ENCODE data around the gene FERMT2.
A peak's percentile ranks its signal among the peaks of the same experiment; 100 is the strongest.
"Not testable (repeated sequence)": the region's sequence is repeated elsewhere in the genome, so short reads cannot be mapped to it uniquely, and the experiment has no call there.

Gene FERMT2

DNA sequence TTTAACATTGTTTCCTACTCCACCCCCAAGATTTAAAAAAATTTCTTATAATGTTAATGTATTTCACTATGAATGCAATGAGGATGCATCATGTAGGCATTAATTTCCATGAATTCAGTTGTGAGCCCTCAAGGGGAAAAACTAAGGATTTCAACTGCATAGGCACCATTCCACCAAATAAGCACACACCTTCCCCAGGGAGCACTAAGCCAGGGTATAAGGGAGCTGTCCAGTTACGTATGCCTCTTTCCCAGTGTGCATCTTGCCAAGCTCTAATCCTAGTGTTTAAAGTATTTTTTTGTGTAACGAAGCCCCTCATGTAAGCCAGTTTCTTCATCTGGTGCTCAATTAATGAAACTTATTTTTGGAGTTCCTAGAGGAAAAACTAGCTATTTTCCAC, 6.6 kb downstream of the FERMT2 start:
- peak; percentile 54 for DNase-seq

DNA sequence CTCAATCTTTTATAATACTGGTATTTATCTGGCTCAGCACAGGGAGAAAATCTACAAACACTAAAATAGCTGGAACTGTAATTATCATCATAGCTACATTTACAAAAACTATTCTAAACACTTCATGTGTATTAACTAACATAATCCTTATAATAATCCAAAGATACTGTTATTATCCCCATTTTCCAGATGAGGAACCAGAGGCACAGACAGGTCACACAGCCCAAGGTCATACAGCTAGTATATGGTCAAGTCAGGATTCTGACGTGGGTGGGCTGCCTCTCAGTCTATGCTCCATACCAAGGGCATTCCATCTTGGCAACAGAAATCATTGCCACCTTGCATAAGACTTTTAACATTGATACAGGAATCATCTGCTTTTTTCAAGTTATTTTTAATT, 11.4 kb downstream of the FERMT2 start:
- DNase-seq = no peak

DNA sequence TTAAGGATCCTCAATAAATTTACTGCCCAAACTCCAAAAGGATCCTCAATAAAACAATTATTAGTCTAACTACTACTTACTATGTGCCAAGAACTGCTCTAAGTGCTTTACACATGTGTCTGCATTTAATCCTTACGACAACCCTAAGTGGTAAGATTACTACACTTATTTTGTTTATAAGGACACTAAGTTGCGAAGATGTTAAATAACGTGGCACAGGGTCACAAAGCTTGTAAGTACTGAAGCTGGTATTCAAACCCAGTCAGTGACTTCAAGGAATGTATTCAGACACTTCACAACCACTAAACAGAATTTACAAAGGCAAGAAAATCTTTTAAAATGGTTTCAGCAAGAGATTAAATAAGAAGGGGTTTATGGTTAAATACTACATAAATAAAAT, 13.0 kb downstream of the FERMT2 start:
- no peak for DNase-seq

DNA sequence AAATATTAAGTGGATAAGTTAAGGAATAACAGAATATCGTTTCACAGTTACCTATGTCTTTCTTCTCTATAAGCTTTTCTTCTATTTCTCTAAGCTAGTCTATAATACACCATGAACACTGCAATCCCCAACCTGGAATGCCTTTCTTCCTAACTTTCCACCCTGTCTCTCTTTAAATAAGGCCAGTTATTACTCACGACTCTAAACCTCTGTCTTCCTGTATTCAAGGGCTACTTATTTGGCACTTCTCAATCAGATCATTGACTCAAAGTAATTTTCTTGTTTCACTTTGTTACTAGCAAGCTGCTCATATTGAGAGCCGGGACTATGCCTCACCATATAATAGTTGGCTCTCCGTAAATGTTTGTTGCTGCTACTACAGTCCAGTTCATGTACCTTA, 13.5 kb downstream of the FERMT2 start:
- DNase-seq = no peak

DNA sequence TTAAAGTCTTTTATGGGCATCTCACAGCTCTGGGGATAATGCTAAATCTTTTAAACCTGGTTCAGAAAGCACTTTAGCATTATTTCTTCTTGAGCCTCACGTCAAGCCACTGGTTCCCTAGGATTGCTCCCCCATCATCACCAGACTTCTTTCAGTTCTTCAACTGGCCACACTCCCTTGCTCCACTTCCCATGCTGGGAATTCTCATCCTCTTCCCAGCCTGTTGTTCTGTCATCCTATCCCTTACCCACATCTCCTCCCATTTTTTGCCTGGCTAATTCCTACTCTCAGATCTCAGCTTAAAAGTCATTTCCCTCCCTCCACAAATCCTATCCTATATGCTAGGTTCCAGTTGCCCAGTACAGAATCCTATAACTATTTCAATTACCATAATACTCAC, 14.4 kb downstream of the FERMT2 start:
- DNase-seq = peak; percentile 71

DNA sequence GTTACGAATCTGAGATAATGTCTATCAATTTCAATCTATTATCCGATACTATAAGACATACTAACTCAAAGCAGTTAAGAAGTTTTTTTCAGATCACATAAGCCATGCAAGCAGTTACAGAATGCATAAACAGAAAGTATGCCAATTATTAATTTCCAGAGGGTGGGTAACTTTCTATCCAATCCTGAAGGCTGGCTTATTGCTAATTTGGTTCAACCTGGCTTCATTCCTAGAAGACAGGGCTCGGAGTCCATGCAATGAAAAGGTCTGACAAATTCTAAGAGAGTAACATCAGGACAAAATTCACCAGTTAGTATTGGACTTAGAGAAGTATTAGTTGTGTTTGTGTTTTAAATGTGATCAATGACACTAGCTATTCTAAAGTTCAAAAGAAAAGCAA, 15.0 kb downstream of the FERMT2 start:
- DNase-seq = no peak

DNA sequence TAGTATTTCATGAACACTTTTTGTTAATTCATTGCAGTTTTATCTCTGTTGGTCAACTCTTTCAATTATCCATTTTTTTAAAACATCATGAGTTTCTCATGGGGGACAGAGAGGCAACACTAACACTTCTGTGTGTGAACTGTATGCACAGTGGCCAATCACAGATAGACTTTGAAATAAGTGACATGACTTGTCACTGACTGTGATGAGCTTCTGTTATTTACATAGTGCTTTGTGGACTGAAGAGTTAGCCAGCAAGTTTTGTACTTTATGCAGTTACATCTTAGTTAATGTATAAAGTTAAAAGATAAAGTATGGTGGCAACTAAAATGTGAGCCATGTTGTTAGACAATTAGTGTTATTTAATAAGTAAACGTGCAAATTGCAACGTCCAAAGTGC, 16.1 kb downstream of the FERMT2 start:
- no peak for DNase-seq

DNA sequence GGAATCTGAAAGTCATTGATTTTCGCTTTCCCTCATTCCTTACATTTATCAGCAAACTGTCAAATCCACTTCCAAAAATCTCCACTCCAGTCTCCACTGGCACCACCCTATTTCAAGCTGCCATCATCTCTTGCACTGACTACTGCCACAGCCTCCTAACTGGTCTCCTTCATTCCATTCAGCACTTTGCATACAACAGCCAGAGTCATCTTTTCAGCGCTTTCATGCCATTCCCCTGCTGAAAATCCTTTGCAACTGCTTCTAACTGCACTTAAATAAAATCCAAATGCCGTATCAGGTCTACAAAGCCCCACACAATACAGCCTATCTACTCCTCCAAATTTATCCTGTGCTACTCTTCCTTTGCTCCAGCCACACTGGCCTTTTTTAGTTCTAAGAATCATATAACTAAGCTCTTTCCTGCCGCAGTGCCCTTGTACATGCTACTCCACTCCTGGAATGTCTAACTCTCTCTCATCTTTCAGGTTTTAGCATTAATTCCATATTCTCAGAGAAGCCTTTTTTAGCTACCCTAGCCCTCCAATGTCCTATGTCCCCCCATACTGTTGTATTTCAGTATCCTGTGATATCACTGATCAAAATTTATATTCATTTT, 21.6 kb downstream of the FERMT2 start:
- no peak for DNase-seq

DNA sequence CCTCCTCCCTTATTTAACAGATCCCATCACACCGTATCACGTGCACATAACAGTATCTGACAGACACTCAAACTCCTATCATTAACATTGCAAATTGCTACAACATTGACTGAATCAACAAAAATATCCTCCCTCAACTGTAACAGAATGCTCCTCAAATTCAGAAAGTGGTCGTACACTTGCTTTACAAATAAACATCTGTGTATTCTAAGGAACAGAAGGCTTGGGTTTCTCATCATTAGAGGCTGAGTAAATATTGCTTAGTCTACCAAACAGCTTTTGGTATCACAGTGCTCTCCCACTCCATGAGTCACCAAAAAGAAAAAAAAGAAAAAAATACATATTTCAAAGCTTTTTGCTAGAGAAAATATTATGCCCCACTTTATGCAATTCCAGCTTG, 23.9 kb downstream of the FERMT2 start:
- peak; percentile 32 for DNase-seq

DNA sequence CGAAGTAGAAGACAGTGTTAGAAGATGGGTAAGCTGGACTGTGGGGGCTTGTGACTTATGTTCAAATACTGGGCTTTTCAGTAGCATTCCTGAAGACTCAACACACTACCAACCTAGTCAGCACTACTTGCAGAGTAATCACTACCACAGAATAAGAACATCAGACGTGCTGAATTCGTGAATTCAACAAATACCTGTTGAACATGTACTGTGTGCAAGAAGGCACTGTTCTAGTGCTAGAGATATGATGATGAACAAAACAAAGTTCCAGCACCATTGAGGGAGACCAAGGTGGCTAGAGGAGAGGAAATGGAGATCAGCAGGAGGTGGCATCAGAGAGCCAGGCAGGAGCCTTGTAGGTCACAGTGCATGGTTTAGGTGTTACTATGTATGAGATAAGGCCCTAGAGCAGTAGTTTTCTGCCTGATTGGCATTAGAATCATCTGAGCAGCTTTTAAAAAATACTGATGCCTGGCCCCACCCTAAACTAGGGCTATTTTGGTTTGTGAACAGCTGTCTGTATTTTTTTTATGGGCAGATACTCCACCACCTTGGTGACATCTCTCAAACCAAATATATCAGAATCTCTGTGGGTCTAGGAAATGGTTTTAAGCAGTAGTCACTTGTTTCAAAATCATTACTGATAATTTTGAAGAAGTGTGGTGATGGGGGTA, 26.8 kb downstream of the FERMT2 start:
- DNase-seq = peak; percentile 20

DNA sequence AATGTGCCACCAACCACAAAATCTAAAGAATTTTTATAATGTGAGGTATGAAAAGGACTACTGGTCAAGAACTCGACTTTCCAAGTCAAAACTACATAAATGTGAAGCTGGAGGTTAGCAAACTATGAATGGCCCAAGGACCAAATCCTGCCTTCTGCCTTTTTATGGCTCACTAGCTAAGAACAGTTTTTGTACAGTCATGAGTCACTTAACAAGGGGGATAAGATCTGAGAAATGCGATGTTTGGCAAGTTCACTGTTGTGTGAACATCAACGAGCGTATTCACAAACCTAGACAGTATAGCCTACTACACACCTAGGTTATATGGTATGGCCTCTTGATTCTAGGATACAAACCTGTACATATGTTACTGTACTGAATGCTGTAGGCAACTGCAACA, 28.2 kb downstream of the FERMT2 start:
- no peak for DNase-seq

DNA sequence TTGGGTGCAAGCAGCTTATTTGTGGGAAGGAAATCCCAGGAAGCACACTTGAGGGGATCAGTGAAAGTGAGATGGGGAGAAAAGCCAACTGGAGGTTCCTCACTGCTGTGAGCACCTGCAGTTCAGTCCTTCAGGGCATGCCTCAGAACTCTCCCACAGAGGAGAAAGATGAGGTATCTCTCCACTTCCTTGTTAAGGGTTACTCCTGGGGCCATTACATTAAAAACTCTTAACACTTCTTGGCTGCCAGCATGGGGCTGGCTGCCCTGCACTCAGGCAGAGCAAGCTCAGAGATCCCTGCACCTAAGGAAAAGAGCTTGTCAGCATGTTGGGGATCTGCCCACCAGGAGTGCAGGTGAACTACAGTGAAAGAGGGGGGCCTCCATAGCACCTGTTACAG, 28.8 kb downstream of the FERMT2 start:
- DNase-seq = no peak

DNA sequence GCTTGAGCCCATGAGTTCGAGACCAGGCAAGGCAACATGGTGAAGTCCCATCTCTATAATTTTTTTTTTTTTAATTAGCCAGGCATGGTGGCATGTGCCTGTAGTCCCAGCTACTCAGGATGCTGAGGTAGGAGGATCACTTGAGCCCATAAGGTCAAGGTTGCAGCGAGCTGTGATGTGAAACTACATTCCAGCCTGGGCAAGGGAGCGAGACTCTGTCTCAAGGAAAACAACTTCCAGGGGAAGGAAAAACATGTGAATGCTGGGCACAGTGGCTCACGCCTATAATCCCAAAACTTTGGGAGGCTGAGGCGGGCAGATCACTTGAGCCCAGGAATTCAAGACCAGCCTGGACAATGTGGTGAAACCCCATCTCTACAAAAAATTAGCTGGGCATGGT, 30.4 kb downstream of the FERMT2 start:
- DNase-seq = not testable (repeated sequence)

DNA sequence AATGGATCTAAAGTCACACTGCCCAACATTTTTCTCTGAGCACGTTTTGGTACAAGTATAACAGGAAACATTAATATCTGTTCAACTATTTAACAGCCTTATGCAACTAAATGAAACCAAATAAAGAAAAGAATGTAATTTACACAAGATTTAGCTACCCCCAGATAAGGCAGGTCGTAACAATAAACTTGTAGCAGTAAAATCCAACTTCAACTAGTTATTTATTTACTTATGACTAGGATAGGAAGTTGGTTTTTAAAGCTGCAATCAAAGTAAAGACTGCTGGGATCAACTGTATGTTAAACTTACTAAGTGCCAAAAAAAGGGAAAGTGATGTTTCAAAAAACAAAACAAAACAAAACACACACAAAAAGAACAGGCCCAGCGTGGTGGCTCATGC, 30.9 kb downstream of the FERMT2 start:
- no peak for DNase-seq

DNA sequence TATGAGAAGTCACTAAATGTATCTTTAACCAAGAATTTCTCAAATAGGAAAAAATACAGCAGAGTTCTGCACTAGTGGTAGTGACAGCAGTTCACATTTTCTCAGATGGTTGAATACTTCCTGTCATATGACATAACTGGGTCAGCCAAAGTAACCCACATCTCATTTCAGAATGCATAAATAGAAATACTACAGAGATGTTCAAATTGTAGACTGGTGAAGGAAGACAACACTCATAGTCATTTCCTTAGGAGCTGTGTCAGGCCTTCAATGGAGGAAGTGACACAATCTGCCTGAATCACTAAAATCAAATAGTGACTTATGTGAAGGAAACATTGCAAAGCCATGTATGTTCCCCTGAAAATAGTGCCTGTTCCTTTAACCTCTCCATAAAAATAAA, 32.4 kb downstream of the FERMT2 start:
- no peak for DNase-seq

DNA sequence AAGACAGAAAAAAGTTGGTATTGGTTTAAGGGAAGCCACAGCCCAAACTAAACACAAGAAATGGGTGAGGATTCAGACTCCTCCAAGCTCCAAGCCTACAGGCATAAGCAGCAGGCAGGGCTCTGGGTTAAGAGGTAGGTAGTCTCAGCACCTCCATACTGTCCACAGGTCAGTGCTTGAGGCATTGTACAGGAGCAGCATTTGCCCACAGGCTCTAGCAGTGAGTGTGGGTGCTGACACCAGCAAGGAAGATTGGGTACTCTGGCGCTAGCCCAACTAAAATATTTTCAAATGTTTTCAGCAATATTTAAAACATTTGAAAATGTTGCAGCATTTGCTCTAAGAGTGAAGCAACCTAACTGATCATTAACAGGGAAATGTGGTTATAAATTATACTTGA, 33.1 kb downstream of the FERMT2 start:
- DNase-seq = no peak

DNA sequence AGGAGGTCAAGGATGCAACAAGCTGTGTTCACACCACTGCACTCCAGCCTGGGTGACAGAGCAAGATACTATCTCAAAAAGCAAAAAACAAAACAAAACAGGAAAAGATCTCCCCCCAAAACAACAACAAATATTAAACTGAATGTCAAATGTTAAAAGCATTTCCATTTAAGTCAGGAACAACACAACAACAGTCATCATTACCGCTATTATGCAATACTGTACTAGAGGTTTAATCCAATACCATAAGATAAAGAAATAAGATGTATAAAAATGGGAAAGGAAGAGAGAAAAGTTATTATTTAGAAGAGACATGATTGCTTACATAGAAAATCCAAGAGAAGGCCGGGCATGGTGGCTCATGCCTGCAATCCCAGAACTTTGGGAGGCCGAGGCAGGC, 36.6 kb downstream of the FERMT2 start:
- no peak for DNase-seq

DNA sequence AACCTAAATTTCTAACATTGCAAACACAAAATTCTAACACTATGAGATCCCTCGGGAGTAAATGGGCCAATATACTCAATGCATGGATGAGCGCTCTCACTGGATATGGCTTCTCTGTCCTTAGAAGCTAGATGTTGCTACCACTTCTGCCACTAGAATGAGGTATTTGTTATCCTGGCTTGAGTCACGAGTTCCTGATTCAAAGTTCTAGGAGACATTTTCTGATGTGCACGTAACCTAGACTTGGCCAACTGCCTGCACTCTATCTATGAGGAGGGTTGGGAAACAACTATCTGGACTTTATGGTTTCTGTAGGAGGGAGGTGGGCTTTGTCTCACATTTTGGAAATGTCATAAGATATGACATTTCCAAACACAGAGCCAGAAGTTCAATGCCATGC, 37.6 kb downstream of the FERMT2 start:
- DNase-seq = no peak

DNA sequence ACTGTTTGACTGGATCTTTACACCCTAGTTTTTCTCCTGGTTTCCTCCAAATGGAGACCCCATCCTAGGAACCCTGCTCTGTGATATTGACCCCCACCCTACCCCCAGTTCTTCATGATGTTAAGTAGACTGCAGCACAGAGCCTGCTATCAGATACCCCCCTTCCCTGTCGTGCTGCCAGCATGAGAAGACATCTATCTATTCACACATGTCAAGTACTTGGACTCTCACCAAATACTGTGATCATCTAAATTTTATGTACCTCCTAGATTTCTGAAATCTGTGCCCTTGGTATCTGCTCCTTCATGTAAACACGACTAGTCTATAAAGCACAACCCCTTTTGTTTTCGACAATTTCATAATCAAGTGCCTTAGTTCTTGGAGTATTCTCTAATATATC, 38.9 kb downstream of the FERMT2 start:
- no peak for DNase-seq

DNA sequence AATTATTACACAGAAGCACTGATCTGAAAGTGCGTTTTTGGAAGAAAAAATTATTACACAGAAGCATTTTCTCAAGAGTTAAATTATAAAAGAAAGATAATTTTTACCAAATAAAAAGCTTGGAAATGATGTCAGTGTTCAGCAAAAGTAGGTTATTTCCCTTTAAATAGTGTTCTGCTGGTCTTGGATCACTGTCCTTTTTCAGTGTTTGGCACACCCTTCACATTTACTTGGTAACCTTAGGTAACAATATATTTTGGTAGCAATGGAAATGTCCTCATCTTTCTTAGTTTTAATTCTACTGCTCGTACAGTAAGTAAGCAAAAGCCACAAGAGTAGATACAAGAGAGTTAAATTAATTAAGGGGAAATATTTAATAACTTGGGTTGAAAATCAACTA, 40.3 kb downstream of the FERMT2 start:
- no peak for DNase-seq

DNA sequence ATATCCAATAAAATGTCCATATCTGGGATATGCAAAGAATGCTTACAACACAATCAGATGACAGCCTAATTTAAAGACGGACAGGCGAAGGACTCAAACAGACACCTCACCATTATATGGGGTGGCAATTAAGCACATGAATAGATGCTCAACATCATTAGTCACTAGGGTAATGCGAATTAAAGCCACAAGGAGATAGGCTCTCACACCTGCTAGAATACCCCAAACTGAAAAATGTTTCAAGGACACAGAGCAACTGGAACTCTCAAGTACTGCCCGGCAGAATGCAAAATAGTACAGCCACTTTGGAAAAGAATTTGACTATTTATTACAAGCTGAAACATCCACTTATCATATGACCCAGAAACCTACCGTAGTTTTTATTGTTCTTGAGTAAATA, 42.9 kb downstream of the FERMT2 start:
- no peak for DNase-seq

DNA sequence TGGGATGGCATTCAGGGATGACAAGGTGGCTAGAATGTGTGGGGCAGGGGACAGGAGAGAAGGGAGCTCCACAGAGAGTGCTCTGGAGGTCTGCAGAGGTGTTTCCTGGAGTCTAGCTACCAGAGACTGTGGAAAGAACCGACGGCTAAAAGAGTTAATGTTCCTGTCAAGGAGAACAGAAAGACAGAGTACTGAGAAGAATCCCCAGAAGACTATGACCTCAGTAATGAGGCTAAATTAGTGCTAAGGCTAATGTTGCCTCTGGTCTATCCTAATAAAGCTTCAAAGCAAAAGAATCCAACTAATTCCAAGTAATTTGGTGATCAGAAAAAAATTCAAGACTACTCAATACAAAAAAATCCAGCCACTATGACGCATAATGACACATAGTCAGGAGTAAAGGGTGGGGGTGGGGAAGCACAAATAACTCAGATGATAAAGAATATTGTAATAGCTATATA, 44.7 kb downstream of the FERMT2 start:
- DNase-seq = no peak

DNA sequence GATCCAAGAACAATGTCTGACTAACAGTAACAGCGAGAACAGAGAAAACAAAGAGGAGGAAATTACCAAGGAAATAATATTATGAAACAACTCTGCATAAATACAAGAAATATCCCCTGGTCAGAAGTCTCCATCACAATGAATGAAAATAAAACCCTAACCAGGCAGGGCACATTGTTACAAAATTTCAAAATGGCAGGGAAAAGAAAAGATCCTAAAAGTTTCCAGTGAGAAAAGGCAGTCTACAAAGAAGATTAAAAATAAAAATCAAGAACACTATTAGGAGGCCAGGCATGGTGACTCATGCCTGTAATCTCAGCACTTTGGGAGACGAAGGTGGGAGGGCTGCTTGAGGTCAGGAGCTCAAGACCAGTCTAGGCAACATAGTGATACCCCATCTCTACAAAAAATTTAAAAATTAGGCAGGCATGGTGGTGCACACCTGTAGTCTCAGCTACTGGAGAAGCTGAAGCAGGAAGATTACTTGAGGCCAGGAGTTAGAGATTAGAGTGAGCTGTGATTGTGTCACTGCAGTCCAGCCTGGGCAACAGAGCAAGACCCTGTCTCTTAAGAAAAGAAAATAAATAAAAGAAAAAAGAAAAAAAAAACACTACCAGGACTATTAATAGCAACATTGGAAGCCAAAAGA, 47.8 kb downstream of the FERMT2 start:
- no peak for DNase-seq

DNA sequence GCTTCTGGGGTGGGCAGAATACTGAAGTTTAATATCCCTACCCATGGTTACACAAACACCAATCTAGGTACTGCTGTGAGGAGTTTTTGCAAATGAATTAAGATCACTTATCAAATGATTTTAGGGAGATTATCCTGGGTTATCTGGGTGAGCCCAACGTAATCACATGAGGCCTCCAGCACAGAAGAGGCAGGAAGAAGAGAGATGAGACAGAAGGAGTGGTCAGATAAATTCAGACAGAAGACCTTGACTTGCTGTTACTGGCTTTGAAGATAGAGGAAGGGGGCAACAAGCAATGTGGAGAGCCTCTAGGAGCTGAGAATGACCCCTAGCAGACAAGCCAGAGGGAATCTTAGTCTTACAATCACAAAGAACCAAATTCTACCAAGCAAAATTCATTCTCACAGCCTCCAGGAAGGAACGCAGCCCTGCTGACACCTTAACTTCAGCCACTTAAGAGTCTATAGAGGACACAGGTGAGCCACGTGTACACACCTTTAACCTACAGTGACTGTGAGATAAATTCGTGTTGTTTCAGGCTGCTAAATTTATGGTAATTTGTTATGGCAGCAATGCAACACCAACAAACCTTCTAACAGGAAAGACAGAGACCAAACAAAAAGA, 49.4 kb downstream of the FERMT2 start:
- no peak for DNase-seq
